ENCODE measurements around the gene PRDX2. TPM values are rescaled to one million over a fixed set of nuclear protein-coding genes. Genes with fewer than 3 reads are reported as not detected.

PRDX2 gene
- polyA plus RNA-seq, 1 of the 3 experiments (the other 2 are of a cell fraction) = 341 TPM

DNA sequence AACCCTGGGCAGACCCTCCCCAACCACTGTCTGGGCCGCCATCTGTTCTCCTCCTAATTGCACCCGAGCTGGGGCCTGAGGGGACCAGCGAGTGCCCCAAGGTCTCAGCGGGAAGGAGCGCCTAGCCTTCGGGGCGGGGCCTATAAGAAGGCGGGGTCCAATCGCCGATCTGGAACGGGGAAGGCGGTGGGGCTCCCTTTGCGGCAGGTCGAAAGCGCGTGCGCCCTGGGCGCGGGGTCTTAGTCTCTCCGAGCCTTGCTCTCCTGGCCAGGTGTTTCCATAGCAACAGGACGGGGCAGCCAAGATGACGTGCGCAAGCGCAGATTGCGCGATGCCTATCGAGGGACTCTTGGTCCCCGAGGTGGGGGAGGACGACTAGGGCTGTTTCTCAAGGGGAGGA lies 39.5 kb upstream of the PRDX2 start:
- no peaks in the 10 kb centered on the region for H3K79me2 ChIP-seq (ENCODE audit: insufficient read depth)
- H3K27me3 ChIP-seq (ENCODE audit: insufficient read depth) = no peaks in the 10 kb centered on the region
- H3K36me3 ChIP-seq (replicated peaks in 1 of 2; ENCODE audit: control insufficient read depth in 1 of 2, insufficient read depth in 2 of 2, low read length in 1 of 2) = no peaks in the 10 kb centered on the region
- no peak overlapping the region for H3K27ac ChIP-seq (ENCODE audit: low read depth in 2 of 2, low read length in 1 of 2)
- H3K4me2 ChIP-seq = no peak overlapping the region; the same call in 1 of the 2 replicates
- peak; percentile 63 for DNase-seq
- CTCF ChIA-PET = interaction anchor here (0.8 to 1.2 kb wide), 3 partner anchors 13 to 124 kb away, joined by 3 to 4 read pairs (median 3); no protein-coding TSS in a partner anchor
- POLR2A ChIA-PET = no interaction called here
- TF ChIP-seq POLR2AphosphoS5 (IDR thresholded peaks at IDR 0.05; ENCODE audit: low read depth, low read length) = no peak
- TF ChIP-seq MXI1 (IDR thresholded peaks at IDR 0.05; ENCODE audit: low read depth, low read length) = no peak
- no peak for TF ChIP-seq YY1 (IDR thresholded peaks at IDR 0.05; ENCODE audit: low read depth)
- TF ChIP-seq CHD2 (IDR thresholded peaks at IDR 0.05; ENCODE audit: low read length, partially characterized antibody) = no peak
- peak; percentile 16; the same call in 1 of the 2 replicates for TF ChIP-seq NRF1 (IDR thresholded peaks at IDR 0.05; ENCODE audit: low read depth, low read length)
- H3K9me3 ChIP-seq = no peaks in the 10 kb centered on the region
- no peak overlapping the region for H3K9ac ChIP-seq
- no peaks in the 10 kb centered on the region for H3K9me2 ChIP-seq
- H2AFZ ChIP-seq (ENCODE audit: low read depth) = no peak overlapping the region
- H4K20me1 ChIP-seq (ENCODE audit: insufficient read depth) = no peaks in the 10 kb centered on the region
- H3K4me3 ChIP-seq (ENCODE audit: low read depth in 2 of 2, low read length in 1 of 2) = peak overlapping the region in 1 of 2 experiments; percentile 15; a peak in 1 of 4 replicates
- peaks cover 0 to 31% of the 10 kb centered on the region in 2 experiments; a peak in 1 of 4 replicates for H3K4me1 ChIP-seq (ENCODE audit: control insufficient read depth in 1 of 2, insufficient read depth in 2 of 2, low read depth in 1 of 2, low read length in 1 of 2)
- H3F3A ChIP-seq (replicated peaks; ENCODE audit: insufficient read depth) = peaks cover 20% of the 10 kb centered on the region
- WGBS (ENCODE audit: low lambda C conversion rate) = 49% methylated on average over 29 of the region's 29 CpGs

DNA sequence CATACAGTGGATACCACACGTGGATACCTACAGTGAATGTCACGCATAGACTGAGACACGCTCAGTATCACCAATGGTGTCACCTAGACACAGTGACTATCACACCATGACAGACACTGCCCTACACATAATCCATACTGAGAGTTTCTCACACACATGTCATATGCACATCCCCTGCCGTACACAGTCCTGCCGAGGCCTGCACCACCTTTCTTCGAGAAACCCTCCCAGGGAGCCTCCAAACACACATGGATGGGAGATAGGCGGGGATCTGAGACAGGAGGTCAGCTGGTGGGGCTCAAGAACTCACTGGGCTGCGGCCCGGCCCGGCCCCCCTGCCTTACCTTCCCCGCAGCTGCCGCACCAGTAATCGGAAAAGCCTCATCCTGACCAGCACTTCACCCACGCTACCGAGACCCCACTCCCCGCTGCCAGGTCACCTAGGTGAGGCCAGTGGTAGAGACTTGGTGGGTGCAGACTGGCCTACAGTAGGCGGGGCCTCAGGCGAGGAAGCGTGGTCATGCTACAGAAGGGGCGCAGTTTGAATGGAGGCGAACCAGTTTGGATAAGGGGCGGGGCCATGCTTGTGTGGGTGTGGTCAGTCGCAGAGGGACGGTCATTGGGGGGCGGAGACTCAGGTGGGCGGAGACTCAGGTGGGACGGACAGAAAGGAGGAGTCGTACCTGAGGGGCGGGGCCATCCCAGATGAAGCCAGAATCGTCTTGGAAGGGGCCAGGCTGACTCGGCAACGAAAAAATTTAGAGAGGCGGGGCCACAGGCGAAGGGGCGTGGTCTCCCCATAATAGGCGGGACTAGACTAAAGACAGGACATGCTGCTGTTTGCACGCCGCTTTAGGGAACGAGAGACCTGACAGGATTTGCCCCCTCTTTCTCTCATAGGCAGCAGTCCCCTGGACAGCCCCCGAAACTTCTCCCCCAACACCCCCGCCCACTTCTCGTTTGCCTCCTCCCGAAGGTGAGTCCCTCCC lies 38.8 kb upstream of the PRDX2 start:
- peak; percentile 90 for DNase-seq
- 60% methylated on average over 43 of the region's 43 CpGs for WGBS (ENCODE audit: low lambda C conversion rate)
- Histone ChIP-seq H3K9ac (no peak overlapping the region), H3K4me2 (no peak overlapping the region; the same call in 1 of the 2 replicates), H3K27me3 (ENCODE audit: insufficient read depth) (no peaks in the 10 kb centered on the region), H3K4me3 (ENCODE audit: low read depth in 2 of 2, low read length in 1 of 2) (peak overlapping the region in 1 of 2 experiments; percentile 15; a peak in 1 of 4 replicates), H3K27ac (ENCODE audit: low read depth in 2 of 2, low read length in 1 of 2) (no peak overlapping the region), H2AFZ (ENCODE audit: low read depth) (no peak overlapping the region), H3K79me2 (ENCODE audit: insufficient read depth) (no peaks in the 10 kb centered on the region), H3K9me2 (no peaks in the 10 kb centered on the region), H3K9me3 (no peaks in the 10 kb centered on the region), H3K4me1 (ENCODE audit: control insufficient read depth in 1 of 2, insufficient read depth in 2 of 2, low read depth in 1 of 2, low read length in 1 of 2) (peaks cover 0 to 36% of the 10 kb centered on the region in 2 experiments; a peak in 1 of 4 replicates), H3K36me3 (replicated peaks in 1 of 2; ENCODE audit: control insufficient read depth in 1 of 2, insufficient read depth in 2 of 2, low read length in 1 of 2) (no peaks in the 10 kb centered on the region), H3F3A (replicated peaks; ENCODE audit: insufficient read depth) (peaks cover 23% of the 10 kb centered on the region), H4K20me1 (ENCODE audit: insufficient read depth) (no peaks in the 10 kb centered on the region)
- CTCF ChIA-PET = no interaction called here
- no peak for TF ChIP-seq TAF1 (IDR thresholded peaks at IDR 0.05; ENCODE audit: borderline replicate concordance, low read depth, low read length)
- TF ChIP-seq MXI1 (IDR thresholded peaks at IDR 0.05; ENCODE audit: low read depth, low read length) = peak; percentile 35; the same call in 1 of the 2 replicates
- POLR2A ChIA-PET = no interaction called here
